Heart left ventricle (tissue), 16 donors: ENCODE measurements around the gene STN1. TPM values are rescaled to one million over a fixed set of nuclear protein-coding genes. Genes with fewer than 3 reads are reported as not detected.

Experiments used
- ATAC-seq, 4 donors: fragments of 200-7000 bp; cut with Tn5 transposase; one replicate each; pipeline ENCODE4 v1.9.1; 2020 to 2022; ENCODE audit warnings: moderate library complexity in 4 of 4, mild to moderate bottlenecking in 3 of 4, moderate number of reproducible peaks in 1 of 4
- DNase-seq, 5 donors: peaks; one replicate each; pipeline ENCODE4 v3.0.0-alpha.2; 2020
- H3K27ac ChIP-seq, 12 donors: fragments of 200-600 bp; sonication (generic) in 4 of 12; one replicate each; pipeline versions ENCODE4 v1.5.0 to v1.8.0; 2016 to 2022; ENCODE audit warnings: mild to moderate bottlenecking in 2 of 12
- H3K27me3 ChIP-seq, 9 donors: fragments of 200-600 bp; sonication (generic) in 2 of 9; one replicate each; pipeline versions ENCODE4 v1.5.1 to v1.8.0; 2016 to 2022; ENCODE audit warnings: mild to moderate bottlenecking in 3 of 9
- H3K36me3 ChIP-seq, 9 donors: fragments of 200-600 bp; sonication (generic) in 2 of 9; one replicate each; pipeline versions ENCODE4 v1.5.0 to v1.8.0; 2018 to 2022; ENCODE audit warnings: mild to moderate bottlenecking in 2 of 9
- H3K4me1 ChIP-seq, 12 donors: fragments of 200-600 bp; sonication (generic) in 4 of 12; one replicate each; pipeline versions ENCODE4 v1.5.0 to v1.8.0; 2016 to 2022; ENCODE audit warnings: mild to moderate bottlenecking in 3 of 12
- H3K4me3 ChIP-seq, 12 donors: fragments of 200-600 bp; sonication (generic) in 4 of 12; one replicate each; pipeline versions ENCODE4 v1.5.0 to v1.8.0; 2017 to 2022; ENCODE audit warnings: mild to moderate bottlenecking in 9 of 12, moderate library complexity in 4 of 12
- H3K9me3 ChIP-seq, 12 donors: fragments of 200-600 bp; sonication (generic) in 4 of 12; one replicate each; pipeline versions ENCODE4 v1.5.0 to v1.8.0; 2016 to 2022; ENCODE audit warnings: mild to moderate bottlenecking in 1 of 12
- POLR2A ChIP-seq, 2 donors: fragments of 450-650 bp; IDR thresholded peaks; one replicate each; pipeline ENCODE4 v1.6.1; 2017; ENCODE audit warnings: antibody characterized with exemption in 2 of 2, mild to moderate bottlenecking in 2 of 2, moderate library complexity in 2 of 2
- whole genome bisulfite sequencing, 4 donors: extraction: QIAGEN DNeasy Blood & Tissue Kit in 2 of 4; methylation state at CpG; one replicate each; pipeline versions ENCODE4 v1.1.5 to v1.1.7; 2013 to 2018; 5-methylcytosine and 5-hydroxymethylcytosine counted together
- intact Hi-C, 10 donors: fragments of 100-400 bp; cut with DNase I; formaldehyde crosslinking; loops; one replicate each; pipeline versions ENCODE4 v1.11.1 to v1.14.2; 2022
- polyA plus RNA-seq, 2 donors: library from polyadenylated mRNA; stranded (reverse); fragments of 200-250 nt; gene quantifications; one replicate each; pipeline ENCODE4 v1.2.3, GENCODE V29; 2013
- total RNA-seq, 9 donors: library from RNA; depleted of rRNA in 2 of 9; stranded (reverse); fragments of >200 nt in 2 of 9; fragmentation: NEBNext Ultra II Directional in 3 of 9; extraction: Animal tissue kit (Norgen Biotek cat#: 25700) in 3 of 9; gene quantifications; one replicate each; pipeline versions ENCODE4 v1.1.0 to v1.2.4, GENCODE V29; 2016 to 2023
- TF ChIP-seq, protein P1 (sequence below), 12 donors: fragments of 200-600 bp; sonication (generic) in 4 of 12; IDR thresholded peaks; one replicate each; pipeline versions ENCODE4 v1.5.0 to v1.8.0; 2018 to 2022; ENCODE audit warnings: antibody characterized with exemption in 12 of 12, mild to moderate bottlenecking in 5 of 12
- donor health status: ischemic (EF 13 %, LVEDD 7.1; RV severe dilation, severe dysfunction).
- donor health status: healthy with polysubstance abuse.
- donor health status: DM: no; HTN: yes; CAD: no.
- donor health status: DM: no; HTN: no; CAD: no.
- donor health status: ischemic (EF 25% LVEDD 6.9; RV normal size, moderate dysfunction).
- donor health status: ischemic (EF 25% LVEDD 5.7; RV mildly dilated, moderate dysfunction).
- donor health status: healthy.
- donor health status: DM: yes; HTN: yes; CAD: no.
- donor health status: ischemic (EF 35%, LVEDD 5.7; RV mildly dilated, moderate dysfunction).
- donor health status: nonischemic (EF 11% LVEDD 7.7; RV severe dilation, severe dysfunction).
- donor health status: DM: yes; HTN: yes; CAD: no.
- donor health status: PGD.
- donor health status: ischemic (EF 29% LVEDD 5.4; RV normal size, mild dysfunction).
- donor health status: nonischemic (EF 23%, LVEDD 6.1; RV moderate dilation, normal function).

The STN1 gene
- total and polyA plus RNA-seq, 11 donors = 23.1 to 53.1 (median 32.7) TPM

DNA sequence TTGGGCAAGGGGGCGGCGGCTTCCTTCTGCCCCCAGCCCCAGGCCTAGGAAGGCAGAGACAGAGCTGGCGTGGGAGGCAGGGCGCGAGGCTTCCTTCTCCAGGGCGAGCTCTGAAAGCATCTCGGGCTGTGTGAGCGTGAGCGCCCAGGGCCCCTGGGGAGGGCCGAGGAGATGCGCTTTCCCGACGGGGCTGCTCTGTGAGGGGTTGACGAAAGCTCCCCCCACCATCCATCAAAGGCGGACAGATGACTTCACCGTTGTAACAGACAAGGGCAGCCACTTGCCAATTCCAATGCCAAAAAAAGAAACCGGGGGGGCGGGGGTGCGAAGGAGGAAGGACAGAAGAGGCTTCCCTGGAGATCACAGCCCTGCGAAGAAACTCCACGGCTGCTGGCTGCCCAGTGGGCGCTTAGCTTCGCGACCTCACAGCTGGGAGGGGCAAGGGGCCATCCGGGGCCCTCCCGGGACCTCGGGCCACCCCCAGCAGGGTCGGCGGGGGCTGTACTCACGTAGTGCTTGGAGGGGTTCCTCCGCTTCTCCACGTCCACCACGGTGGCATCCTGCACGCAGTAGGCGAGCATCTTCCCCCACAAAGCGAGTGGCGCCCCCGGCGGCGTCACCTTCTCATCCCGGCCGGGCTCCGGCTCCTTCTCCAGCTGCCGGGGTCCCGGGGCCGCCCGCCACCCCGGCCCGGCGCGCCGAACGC is 63.1 kb downstream of the STN1 start:
- ATAC-seq (peak in 3 of 4 donors; percentile 31 to 41 (median 39)), DNase-seq (peak; percentile 71 to 79 (median 75))
- 1 to 3% (median 1%) methylated on average over 16 to 53 of the region's 53 CpGs for WGBS, 4 donors
- Histone ChIP-seq H3K4me1 (peaks cover 14 to 73% (median 53%) of the 10 kb centered on the region in 12 donors), H3K9me3 (no peaks in the 10 kb centered on the region), H3K27ac (peak overlapping the region; percentile 65 to 91 (median 84)), H3K36me3 (no peaks in the 10 kb centered on the region), H3K4me3 (peak overlapping the region; percentile 60 to 98 (median 81)), H3K27me3 (peaks cover 0 to 5% (median 0%) of the 10 kb centered on the region in 9 donors)
- TF ChIP-seq, protein P1, sequence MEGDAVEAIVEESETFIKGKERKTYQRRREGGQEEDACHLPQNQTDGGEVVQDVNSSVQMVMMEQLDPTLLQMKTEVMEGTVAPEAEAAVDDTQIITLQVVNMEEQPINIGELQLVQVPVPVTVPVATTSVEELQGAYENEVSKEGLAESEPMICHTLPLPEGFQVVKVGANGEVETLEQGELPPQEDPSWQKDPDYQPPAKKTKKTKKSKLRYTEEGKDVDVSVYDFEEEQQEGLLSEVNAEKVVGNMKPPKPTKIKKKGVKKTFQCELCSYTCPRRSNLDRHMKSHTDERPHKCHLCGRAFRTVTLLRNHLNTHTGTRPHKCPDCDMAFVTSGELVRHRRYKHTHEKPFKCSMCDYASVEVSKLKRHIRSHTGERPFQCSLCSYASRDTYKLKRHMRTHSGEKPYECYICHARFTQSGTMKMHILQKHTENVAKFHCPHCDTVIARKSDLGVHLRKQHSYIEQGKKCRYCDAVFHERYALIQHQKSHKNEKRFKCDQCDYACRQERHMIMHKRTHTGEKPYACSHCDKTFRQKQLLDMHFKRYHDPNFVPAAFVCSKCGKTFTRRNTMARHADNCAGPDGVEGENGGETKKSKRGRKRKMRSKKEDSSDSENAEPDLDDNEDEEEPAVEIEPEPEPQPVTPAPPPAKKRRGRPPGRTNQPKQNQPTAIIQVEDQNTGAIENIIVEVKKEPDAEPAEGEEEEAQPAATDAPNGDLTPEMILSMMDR (IDR thresholded peaks at IDR 0.05) = peak in 3 of 12 donors; percentile 34 to 38 (median 37)
- TF ChIP-seq POLR2A (IDR thresholded peaks at IDR 0.05) = no peak
- intact Hi-C loops = loop anchor here in 7 of 10 donors (2.0 to 10.0 kb wide), 9 partner anchors 34 to 258 kb away; no protein-coding TSS in a partner anchor

DNA sequence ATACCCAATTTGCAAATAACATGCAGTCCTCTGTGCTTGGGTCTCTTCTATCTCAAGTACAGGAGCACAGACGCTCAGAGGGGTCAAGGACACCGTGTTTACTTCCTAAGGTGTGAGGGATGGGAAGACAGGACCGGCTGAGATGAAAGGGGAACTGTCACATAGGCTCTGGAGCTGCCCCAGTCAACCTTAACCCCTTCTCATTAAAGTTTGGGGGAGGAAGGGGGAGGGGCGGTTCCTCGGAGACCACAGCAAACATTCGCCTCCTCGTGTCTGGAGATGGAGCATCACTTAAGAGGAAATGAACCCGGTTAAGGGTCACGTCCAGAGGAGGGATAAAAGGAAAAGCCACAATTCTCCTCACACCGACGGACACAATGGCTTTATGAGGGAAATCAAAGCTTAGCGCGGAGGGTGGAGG is 63.7 kb downstream of the STN1 start:
- peak in 1 of 5 donors; percentile 43 for DNase-seq
- no peaks in the 10 kb centered on the region for H3K36me3 ChIP-seq
- intact Hi-C loops = loop anchor here in 6 of 10 donors (2.0 to 10.0 kb wide), 5 partner anchors 33 to 239 kb away; no protein-coding TSS in a partner anchor
- ATAC-seq = peak in 1 of 4 donors; percentile 1
- H3K9me3 ChIP-seq = no peaks in the 10 kb centered on the region
- peak overlapping the region; percentile 60 to 98 (median 81) for H3K4me3 ChIP-seq
- peak overlapping the region; percentile 65 to 91 (median 84) for H3K27ac ChIP-seq
- peaks cover 0 to 5% (median 0%) of the 10 kb centered on the region in 9 donors for H3K27me3 ChIP-seq
- TF ChIP-seq, protein P1 (IDR thresholded peaks at IDR 0.05) = peak in 2 of 12 donors; percentile 4 to 21
- TF ChIP-seq POLR2A (IDR thresholded peaks at IDR 0.05) = no peak
- H3K4me1 ChIP-seq = peaks cover 16 to 74% (median 58%) of the 10 kb centered on the region in 12 donors
- 1 to 3% (median 2%) methylated on average over 13 of the region's 13 CpGs for WGBS, 4 donors

DNA sequence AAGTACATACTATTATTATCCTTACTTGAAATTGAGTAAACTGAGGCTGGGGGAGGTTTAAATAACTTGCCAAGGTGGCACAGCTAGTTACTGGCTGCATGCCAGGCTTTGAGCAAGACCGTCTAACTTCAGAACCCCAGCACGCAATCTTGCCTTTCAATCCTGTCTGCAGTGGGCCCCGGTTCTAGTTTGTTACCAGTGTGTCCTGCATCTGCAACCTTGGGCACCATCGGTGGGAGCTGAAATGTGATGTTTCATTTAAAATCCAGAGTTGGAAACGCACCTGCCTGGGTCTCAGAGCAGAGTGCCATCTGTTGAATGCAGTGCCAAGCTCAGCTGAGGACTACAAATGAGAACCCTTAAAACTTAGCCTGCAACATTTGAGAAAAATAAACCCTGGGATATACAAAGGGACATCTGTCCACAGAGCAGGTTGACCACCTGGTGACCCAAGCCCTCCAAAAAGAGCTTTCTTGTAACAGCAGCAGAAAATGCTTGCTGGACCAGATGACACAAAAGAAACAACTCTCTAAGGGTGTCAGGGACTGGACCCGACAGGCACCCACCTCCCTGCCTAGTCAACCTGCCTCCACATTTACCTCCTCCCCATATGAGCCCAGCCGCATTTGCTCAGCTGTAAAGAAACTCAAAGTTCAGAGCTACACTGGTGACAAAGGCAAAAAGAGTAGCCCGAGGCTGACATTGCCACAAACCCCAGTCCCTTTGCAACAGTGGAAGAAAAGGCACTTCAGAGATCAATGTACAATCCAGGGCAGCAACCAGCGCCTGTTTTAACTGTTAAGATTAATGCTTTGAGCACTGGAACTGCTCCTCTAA is 64.3 kb downstream of the STN1 start:
- ATAC-seq = no peak
- intact Hi-C loops = loop anchor here in 6 of 10 donors (2.0 to 10.0 kb wide), 5 partner anchors 33 to 239 kb away; no protein-coding TSS in a partner anchor
- Histone ChIP-seq H3K9me3 (no peaks in the 10 kb centered on the region), H3K4me3 (peak overlapping the region in 11 of 12 donors; percentile 60 to 98 (median 82)), H3K27ac (peak overlapping the region; percentile 65 to 91 (median 84)), H3K4me1 (peaks cover 13 to 75% (median 61%) of the 10 kb centered on the region in 12 donors), H3K36me3 (no peaks in the 10 kb centered on the region), H3K27me3 (peaks cover 0 to 5% (median 0%) of the 10 kb centered on the region in 9 donors)
- peak in 1 of 5 donors; percentile 38 for DNase-seq
- no peak for TF ChIP-seq POLR2A (IDR thresholded peaks at IDR 0.05)
- TF ChIP-seq, protein P1 (IDR thresholded peaks at IDR 0.05) = no peak
- 38 to 45% (median 39%) methylated on average over 9 of the region's 9 CpGs for WGBS, 4 donors
